ENCODE data around the gene GNPAT. TPM values are rescaled to one million over a fixed set of nuclear protein-coding genes. Genes with fewer than 3 reads are reported as not detected.

Gene GNPAT
- total and polyA plus RNA-seq, 2 of the 4 experiments (the other 2 are of a cell fraction) = 17.2 to 36.0 TPM

DNA sequence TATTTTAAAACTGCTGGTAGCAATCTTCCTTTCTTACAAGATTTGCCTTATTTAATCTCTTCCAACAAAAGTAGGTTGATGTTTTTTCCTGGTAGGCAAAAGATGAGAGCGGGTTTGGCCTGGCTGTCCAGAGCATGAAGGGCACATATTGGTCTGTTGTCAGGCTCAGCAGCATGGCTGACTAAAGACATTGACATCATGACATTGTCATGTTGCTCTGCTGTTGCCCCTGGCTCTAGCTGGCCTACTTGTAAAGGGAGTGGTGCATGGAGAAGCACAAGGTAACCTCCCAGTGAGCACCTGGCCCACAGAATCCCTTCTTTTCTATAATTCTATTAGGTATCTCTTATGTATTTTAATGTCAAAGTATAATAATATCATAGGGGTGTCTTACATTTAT is 23.6 kb downstream of the GNPAT start:
- ATAC-seq (ENCODE audit: low read depth) (no peak), DNase-seq (no peak)
- Histone ChIP-seq H3K14ac (replicated peaks; ENCODE audit: low read depth, low read length) (no peak overlapping the region), H3K4me1 (ENCODE audit: control insufficient read depth, insufficient read depth, low read length) (no peaks in the 10 kb centered on the region), H3K9ac (ENCODE audit: low read depth, low read length) (no peak overlapping the region), H2BK15ac (ENCODE audit: low read depth, low read length) (no peak overlapping the region), H4K5ac (ENCODE audit: low read depth, low read length) (no peak overlapping the region), H3K56ac (ENCODE audit: extremely low read depth, insufficient read depth, low read length) (no peak overlapping the region), H3K27ac (ENCODE audit: insufficient read depth, low read length) (no peak overlapping the region), H3K9me3 (ENCODE audit: control insufficient read depth, insufficient read depth, low read length) (peaks cover 2% of the 10 kb centered on the region), H2BK20ac (ENCODE audit: low read depth, low read length) (no peak overlapping the region), H3K18ac (ENCODE audit: low read depth, low read length) (no peak overlapping the region), H3K4me2 (ENCODE audit: low read depth, low read length) (no peak overlapping the region), H3K4me3 (ENCODE audit: insufficient read depth, low read depth, low read length) (no peak overlapping the region), H4K8ac (ENCODE audit: low read depth in 2 of 2, low read length in 2 of 2) (no peak overlapping the region), H2BK5ac (ENCODE audit: low read depth, low read length, poor library complexity, severe bottlenecking) (no peak overlapping the region), H2AK9ac (replicated peaks; ENCODE audit: low read depth, low read length, poor library complexity) (no peak overlapping the region), H2AFZ (replicated peaks; ENCODE audit: low read length, poor library complexity) (no peak overlapping the region), H2BK120ac (ENCODE audit: low read depth, low read length) (no peak overlapping the region), H4K91ac (ENCODE audit: insufficient read depth, low read depth, low read length) (no peak overlapping the region), H4K20me1 (ENCODE audit: insufficient read depth, low read length) (no peaks in the 10 kb centered on the region), H2AK5ac (ENCODE audit: low read depth, low read length) (no peak overlapping the region), H3K36me3 (ENCODE audit: control insufficient read depth, insufficient read depth, low read length) (peaks cover 34% of the 10 kb centered on the region), H3K27me3 (ENCODE audit: control insufficient read depth, insufficient read depth, low read length) (no peaks in the 10 kb centered on the region), H3K79me1 (ENCODE audit: low read depth in 1 of 2, low read length in 2 of 2) (no peaks in the 10 kb centered on the region; a peak in 1 of 4 replicates), H3K9me1 (ENCODE audit: insufficient read depth, low read length) (no peaks in the 10 kb centered on the region), H3K4ac (ENCODE audit: low read depth, low read length) (no peak overlapping the region), H3K23ac (ENCODE audit: low read depth, low read length) (no peak overlapping the region)
- no CpG with 5 or more reads among the region's 1 CpG for WGBS, 2 experiments (ENCODE audit: extremely low coverage in 2 of 2, insufficient read length in 1 of 2)
- dilution Hi-C loops (cut with HindIII; ENCODE audit: low sequenced_read_pairs, unreplicated experiment) = no loop called here
- ChIA-PET POLR2A (ENCODE audit: unreplicated experiment) (no interaction called here), CTCF (no interaction called here)
- no peak for TF ChIP-seq CHD1 (IDR thresholded peaks at IDR 0.05; ENCODE audit: low read depth, low read length)
- TF ChIP-seq RFX5 (IDR thresholded peaks at IDR 0.05; ENCODE audit: low read depth, low read length) = no peak
- no peak for TF ChIP-seq CEBPB (IDR thresholded peaks at IDR 0.05; ENCODE audit: low read depth, low read length)
- no peak for TF ChIP-seq BHLHE40 (IDR thresholded peaks at IDR 0.05; ENCODE audit: low read depth, low read length)
- TF ChIP-seq, protein P1, sequence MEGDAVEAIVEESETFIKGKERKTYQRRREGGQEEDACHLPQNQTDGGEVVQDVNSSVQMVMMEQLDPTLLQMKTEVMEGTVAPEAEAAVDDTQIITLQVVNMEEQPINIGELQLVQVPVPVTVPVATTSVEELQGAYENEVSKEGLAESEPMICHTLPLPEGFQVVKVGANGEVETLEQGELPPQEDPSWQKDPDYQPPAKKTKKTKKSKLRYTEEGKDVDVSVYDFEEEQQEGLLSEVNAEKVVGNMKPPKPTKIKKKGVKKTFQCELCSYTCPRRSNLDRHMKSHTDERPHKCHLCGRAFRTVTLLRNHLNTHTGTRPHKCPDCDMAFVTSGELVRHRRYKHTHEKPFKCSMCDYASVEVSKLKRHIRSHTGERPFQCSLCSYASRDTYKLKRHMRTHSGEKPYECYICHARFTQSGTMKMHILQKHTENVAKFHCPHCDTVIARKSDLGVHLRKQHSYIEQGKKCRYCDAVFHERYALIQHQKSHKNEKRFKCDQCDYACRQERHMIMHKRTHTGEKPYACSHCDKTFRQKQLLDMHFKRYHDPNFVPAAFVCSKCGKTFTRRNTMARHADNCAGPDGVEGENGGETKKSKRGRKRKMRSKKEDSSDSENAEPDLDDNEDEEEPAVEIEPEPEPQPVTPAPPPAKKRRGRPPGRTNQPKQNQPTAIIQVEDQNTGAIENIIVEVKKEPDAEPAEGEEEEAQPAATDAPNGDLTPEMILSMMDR (conservative IDR thresholded peaks at IDR 0.05; ENCODE audit: low read depth, low read length) = no peak
- TF ChIP-seq, protein P2, sequence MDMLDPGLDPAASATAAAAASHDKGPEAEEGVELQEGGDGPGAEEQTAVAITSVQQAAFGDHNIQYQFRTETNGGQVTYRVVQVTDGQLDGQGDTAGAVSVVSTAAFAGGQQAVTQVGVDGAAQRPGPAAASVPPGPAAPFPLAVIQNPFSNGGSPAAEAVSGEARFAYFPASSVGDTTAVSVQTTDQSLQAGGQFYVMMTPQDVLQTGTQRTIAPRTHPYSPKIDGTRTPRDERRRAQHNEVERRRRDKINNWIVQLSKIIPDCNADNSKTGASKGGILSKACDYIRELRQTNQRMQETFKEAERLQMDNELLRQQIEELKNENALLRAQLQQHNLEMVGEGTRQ (IDR thresholded peaks at IDR 0.05; ENCODE audit: low read depth, low read length) = no peak
- no peak for TF ChIP-seq NFE2L2 (IDR thresholded peaks at IDR 0.05; ENCODE audit: low read depth, low read length)
- TF ChIP-seq MAFK (IDR thresholded peaks at IDR 0.05; ENCODE audit: low read depth, low read length) = no peak
- no peak for TF ChIP-seq RAD21 (IDR thresholded peaks at IDR 0.05; ENCODE audit: low read length)
- TF ChIP-seq MXI1 (IDR thresholded peaks at IDR 0.05; ENCODE audit: borderline replicate concordance, low read depth, low read length) = no peak
- TF ChIP-seq RCOR1 (IDR thresholded peaks at IDR 0.05; ENCODE audit: insufficient replicate concordance, low read length) = no peak
- no peak for TF ChIP-seq MAZ (IDR thresholded peaks at IDR 0.05; ENCODE audit: borderline replicate concordance, low read depth, low read length)
- in situ Hi-C loops (cut with MboI; ENCODE audit: low sequenced_read_pairs) = no loop called here
- BruUV-seq (replicated peaks) = no TSS peak
- intact Hi-C loops (cut with micrococcal nuclease) = no loop called here
